Ovary (tissue), 3 donors: Measurements from ENCODE around the gene GFAP.

Source experiments
- CTCF ChIP-seq, 3 donors: fragments of 450-650 bp in 2 of 3; fragments of 200-600 bp in 1 of 3; IDR thresholded peaks; one replicate each; pipeline versions ENCODE4 v1.5.1 to v1.8.0; 2016 to 2022; ENCODE audit warnings: antibody characterized with exemption in 3 of 3, mild to moderate bottlenecking in 1 of 3
- POLR2A ChIP-seq: fragments of 450-650 bp; IDR thresholded peaks from one replicate; pipeline ENCODE4 v1.6.1; 2017; ENCODE audit warnings: antibody characterized with exemption, mild to moderate bottlenecking, moderate library complexity
- donor health status: DM: no; HTN: no; CAD: no.

- TF ChIP-seq CTCF (IDR thresholded peaks at IDR 0.05) (no peak), POLR2A (no peak)
Measured at GRCh38 chr17:44920565-44920940, 5.3 kb upstream of the GFAP start.
